Sigmoid colon (tissue), 7 donors: Measurements from ENCODE around the gene TMEM121. TPM values are rescaled to one million over a fixed set of nuclear protein-coding genes. Genes with fewer than 3 reads are reported as not detected.

Experiments used
- DNase-seq: peaks from one replicate; pipeline ENCODE4 v3.0.0-alpha.2; 2019
- H3K27ac ChIP-seq, 4 donors: fragments of 200-600 bp; sonication (generic); one replicate each; pipeline ENCODE4 v1.5.1; 2016 to 2019; ENCODE audit warnings: mild to moderate bottlenecking in 1 of 4
- H3K27me3 ChIP-seq, 3 donors: fragments of 200-600 bp; sonication (generic); one replicate each; pipeline ENCODE4 v1.5.1; 2019; ENCODE audit warnings: mild to moderate bottlenecking in 1 of 3
- H3K36me3 ChIP-seq, 4 donors: fragments of 200-600 bp; sonication (generic); one replicate each; pipeline ENCODE4 v1.5.1; 2016 to 2019
- H3K4me1 ChIP-seq, 4 donors: fragments of 200-600 bp; sonication (generic); one replicate each; pipeline ENCODE4 v1.5.1; 2017 to 2019
- H3K4me3 ChIP-seq, 4 donors: fragments of 200-600 bp; sonication (generic); one replicate each; pipeline ENCODE4 v1.5.1; 2017 to 2019; ENCODE audit warnings: mild to moderate bottlenecking in 2 of 4, moderate library complexity in 1 of 4
- H3K9me3 ChIP-seq, 4 donors: fragments of 200-600 bp in 3 of 4; sonication (generic) in 3 of 4; one replicate each; pipeline versions ENCODE4 v1.5.1 to v1.6.1; 2013 to 2019
- CTCF ChIP-seq, 4 experiments: fragments of 450-650 bp in 3 of 4; fragments of 200-600 bp in 1 of 4; IDR thresholded peaks; one replicate each; pipeline ENCODE4 v1.5.1; 2016 to 2019; ENCODE audit warnings: antibody characterized with exemption in 4 of 4, mild to moderate bottlenecking in 3 of 4, moderate library complexity in 2 of 4
- EP300 ChIP-seq, 4 donors: sonication (generic); formaldehyde crosslinking; IDR thresholded peaks; one replicate each; pipeline ENCODE4 v1.6.1; 2017; ENCODE audit warnings: antibody characterized with exemption in 4 of 4
- POLR2A ChIP-seq, 2 donors: fragments of 450-650 bp; IDR thresholded peaks; one replicate each; pipeline ENCODE4 v1.6.1; 2016; ENCODE audit warnings: antibody characterized with exemption in 2 of 2, mild to moderate bottlenecking in 2 of 2, moderate library complexity in 2 of 2
- POLR2AphosphoS5 ChIP-seq, 4 donors: sonication (generic); formaldehyde crosslinking; IDR thresholded peaks; one replicate each; pipeline ENCODE4 v1.6.1; 2017; ENCODE audit warnings: antibody characterized with exemption in 4 of 4
- WGBS, 2 donors: extraction: QIAGEN DNeasy Blood & Tissue Kit; methylation state at CpG; one replicate each; pipeline ENCODE4 v1.1.7; 2013; 5-methylcytosine and 5-hydroxymethylcytosine counted together
- intact Hi-C: fragments of 100-400 bp; cut with DNase I; formaldehyde crosslinking; loops from one replicate; pipeline ENCODE4 v1.15.1; 2023
- polyA plus RNA-seq, 3 donors: library from polyadenylated mRNA; stranded (reverse); fragments of 200-250 nt; gene quantifications; one replicate each; pipeline ENCODE4 v1.2.3, GENCODE V29; 2013
- total RNA-seq, 4 donors: library from RNA; depleted of rRNA; stranded (reverse); fragments of >200 nt; gene quantifications; one replicate each; pipeline ENCODE4 v1.1.0, GENCODE V29; 2016
- donor health status: healthy with polysubstance abuse.
- donor health status: Bipolar disorder and iron deficiency.
- donor health status: healthy.

Gene TMEM121
- total and polyA plus RNA-seq, 7 donors, result 2.3 to 8.0 (median 5.0) TPM; not detected in 2

GRCh38 chr14:105494606-105494929 lies 31.8 kb upstream of the TMEM121 start:
- Histone ChIP-seq H3K9me3 (no peaks in the 10 kb centered on the region), H3K27me3 (no peaks in the 10 kb centered on the region), H3K27ac (no peak overlapping the region), H3K4me1 (peaks cover 0 to 17% (median 15%) of the 10 kb centered on the region in 4 donors), H3K36me3 (no peaks in the 10 kb centered on the region), H3K4me3 (no peak overlapping the region)
- WGBS, 2 donors, result 96 to 97% methylated on average over 6 of the region's 6 CpGs
- TF ChIP-seq CTCF (IDR thresholded peaks at IDR 0.05), result no peak
- TF ChIP-seq POLR2A (IDR thresholded peaks at IDR 0.05), result no peak
- no peak for DNase-seq
- intact Hi-C loops, result no loop called here

- Histone ChIP-seq H3K27ac (no peak overlapping the region), H3K4me1 (peaks cover 0 to 9% (median 7%) of the 10 kb centered on the region in 4 donors), H3K9me3 (no peaks in the 10 kb centered on the region), H3K4me3 (no peak overlapping the region), H3K36me3 (no peaks in the 10 kb centered on the region), H3K27me3 (no peaks in the 10 kb centered on the region)
- no peak for TF ChIP-seq CTCF (IDR thresholded peaks at IDR 0.05)
- no peak for TF ChIP-seq EP300 (IDR thresholded peaks at IDR 0.05)
- no peak for TF ChIP-seq POLR2A (IDR thresholded peaks at IDR 0.05)
- TF ChIP-seq POLR2AphosphoS5 (IDR thresholded peaks at IDR 0.05), result no peak
- DNase-seq, result peak; percentile 62
- intact Hi-C loops, result no loop called here
- 85 to 91% methylated on average over 18 of the region's 18 CpGs for WGBS, 2 donors
Observed at GRCh38 chr14:105495101-105495989, 31.0 kb upstream of the TMEM121 start.

GRCh38 chr14:105495990-105496830 lies 30.2 kb upstream of the TMEM121 start:
- H3K4me1 ChIP-seq, result peaks cover 0 to 8% (median 7%) of the 10 kb centered on the region in 4 donors
- no peak overlapping the region for H3K27ac ChIP-seq
- TF ChIP-seq CTCF (IDR thresholded peaks at IDR 0.05) (no peak), POLR2AphosphoS5 (IDR thresholded peaks at IDR 0.05) (no peak), POLR2A (IDR thresholded peaks at IDR 0.05) (no peak), EP300 (IDR thresholded peaks at IDR 0.05) (no peak)
- no peaks in the 10 kb centered on the region for H3K36me3 ChIP-seq
- intact Hi-C loops, result no loop called here
- DNase-seq, result no peak
- 89 to 92% methylated on average over 18 of the region's 18 CpGs for WGBS, 2 donors
- H3K4me3 ChIP-seq, result no peak overlapping the region
- no peaks in the 10 kb centered on the region for H3K9me3 ChIP-seq
- no peaks in the 10 kb centered on the region for H3K27me3 ChIP-seq

- TF ChIP-seq EP300 (IDR thresholded peaks at IDR 0.05) (no peak), POLR2A (IDR thresholded peaks at IDR 0.05) (no peak)
- Histone ChIP-seq H3K27me3 (no peaks in the 10 kb centered on the region), H3K36me3 (no peaks in the 10 kb centered on the region), H3K27ac (no peak overlapping the region), H3K4me1 (peaks cover 0 to under 1% (median under 1%) of the 10 kb centered on the region in 4 donors), H3K4me3 (no peak overlapping the region), H3K9me3 (no peaks in the 10 kb centered on the region)
- intact Hi-C loops, result no loop called here
- 93 to 95% methylated on average over 32 of the region's 32 CpGs for WGBS, 2 donors
- DNase-seq, result no peak
Observed at GRCh38 chr14:105496831-105497591, 29.4 kb upstream of the TMEM121 start.
